HCEC 1CT (cell line): Measurements from ENCODE around the gene TSC1.
A peak's percentile ranks its signal among the peaks of the same experiment; 100 is the strongest.
"Not testable (repeated sequence)": the region's sequence is repeated elsewhere in the genome, so short reads cannot be mapped to it uniquely, and the experiment has no call there.

Experiments used
- DNase-seq: peaks from one replicate; pipeline ENCODE4 v3.0.0-alpha.2; 2017

The TSC1 gene

DNA sequence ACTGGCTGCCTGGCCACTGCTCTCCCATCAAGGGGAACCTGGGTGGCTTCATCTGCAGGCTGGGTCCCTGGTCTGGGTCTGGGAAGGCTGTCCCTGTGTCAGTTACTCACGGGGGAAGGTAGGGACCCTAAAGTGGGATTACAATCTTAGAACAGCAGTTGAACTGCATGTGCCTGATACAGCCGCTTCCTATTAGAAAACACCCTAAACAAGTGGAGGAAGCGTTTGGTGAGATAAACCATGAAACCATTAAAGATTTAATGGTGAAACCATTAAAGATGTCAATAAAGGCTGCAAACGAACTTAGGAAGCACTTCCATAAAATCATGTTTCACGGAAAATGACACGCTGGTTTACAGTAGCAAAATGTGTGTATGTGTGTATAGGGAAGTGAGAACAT is 31.5 kb upstream of the TSC1 start:
- DNase-seq, result no peak

DNA sequence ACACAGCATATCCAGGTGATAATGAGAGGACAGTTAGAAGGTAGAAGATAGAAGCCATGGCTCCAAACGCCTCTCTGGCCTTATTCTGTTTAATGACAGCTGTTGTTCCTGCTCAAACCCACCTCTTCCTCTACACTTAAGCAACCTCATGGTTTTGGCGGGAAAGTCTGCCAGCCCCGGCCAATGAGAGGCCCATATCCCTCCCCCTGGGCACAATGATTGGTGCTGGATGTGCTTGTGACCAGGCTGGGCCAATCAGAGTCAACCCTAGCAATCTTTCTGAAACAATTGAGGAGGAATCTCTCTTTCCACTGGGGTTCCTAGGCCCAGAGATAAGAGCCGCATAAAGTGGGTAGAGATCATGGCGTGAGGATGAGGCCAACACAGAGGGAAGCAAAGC is 29.3 kb upstream of the TSC1 start:
- DNase-seq, result no peak

DNA sequence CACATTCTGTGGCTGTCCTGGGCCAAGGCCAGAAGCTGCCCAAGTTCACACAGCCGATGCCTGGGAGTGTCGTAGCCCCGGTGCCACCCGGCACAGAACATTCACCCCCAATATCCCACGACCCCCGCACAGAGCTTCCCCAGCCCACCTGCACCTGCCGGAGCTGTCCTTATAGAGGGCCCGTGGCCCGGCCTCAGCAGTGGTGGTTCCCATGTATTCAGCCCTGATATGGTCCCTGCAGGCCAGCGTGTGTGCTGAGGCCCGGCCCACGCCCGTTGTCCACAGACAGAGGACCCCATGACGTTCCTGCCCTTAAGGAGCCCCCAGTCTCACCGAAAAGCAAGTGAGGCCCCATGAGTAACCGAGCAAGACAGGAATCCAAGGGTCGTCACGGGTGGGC is 28.8 kb upstream of the TSC1 start:
- DNase-seq, result no peak

DNA sequence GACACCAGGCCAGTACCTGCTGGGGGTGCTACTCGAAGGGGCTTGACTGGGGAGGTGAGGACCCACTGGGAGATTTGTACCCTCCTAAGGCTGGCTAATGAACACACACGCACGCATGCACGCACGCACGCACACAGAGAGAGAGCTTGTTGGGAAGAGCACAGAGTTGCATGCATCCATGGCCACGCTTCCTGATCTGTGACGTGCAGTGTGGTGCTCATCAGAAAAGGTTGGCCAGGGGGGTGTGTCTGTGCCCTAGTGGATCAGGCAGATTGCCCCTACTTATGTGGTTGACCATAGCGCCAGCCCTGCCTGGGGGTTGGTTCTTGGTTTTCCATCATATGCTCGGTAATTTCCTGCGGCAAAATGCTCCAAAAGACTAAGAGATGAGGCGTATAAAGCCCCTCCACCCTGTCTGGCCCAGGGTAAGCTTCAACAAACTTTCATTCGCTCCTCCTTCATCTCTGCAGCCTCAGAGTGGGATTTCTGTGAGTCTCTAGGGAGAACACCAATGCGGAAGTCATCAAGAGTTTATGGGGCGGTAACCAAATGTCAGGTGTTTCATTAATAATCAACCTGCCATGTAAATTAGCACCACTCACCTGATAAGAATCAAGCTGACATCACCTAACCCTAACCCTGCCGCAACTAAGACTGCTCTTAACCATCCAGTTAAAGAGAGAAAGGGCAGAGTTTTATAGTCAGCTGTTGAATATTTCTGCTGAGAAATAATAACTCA is 26.1 kb upstream of the TSC1 start:
- DNase-seq, result no peak

DNA sequence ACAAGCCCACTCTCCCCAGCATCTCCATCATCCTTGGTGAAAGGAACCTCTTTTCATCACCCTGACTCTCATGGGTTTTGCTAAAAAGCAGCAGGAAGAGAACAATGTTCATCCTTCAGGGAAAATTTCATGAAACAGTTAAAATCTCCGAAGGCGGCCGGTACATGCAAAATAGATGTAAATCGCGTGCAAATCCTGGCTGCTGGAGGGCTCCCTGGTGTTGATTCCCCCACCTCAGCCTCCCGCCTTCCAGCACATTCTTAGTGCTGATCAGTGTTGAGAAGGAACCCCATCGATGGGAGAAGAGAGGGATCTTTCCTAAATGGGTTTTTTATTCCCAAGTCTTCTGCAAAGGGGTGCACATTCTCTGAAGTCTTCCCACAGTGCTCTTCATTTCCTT is 25.4 kb upstream of the TSC1 start:
- no peak for DNase-seq

DNA sequence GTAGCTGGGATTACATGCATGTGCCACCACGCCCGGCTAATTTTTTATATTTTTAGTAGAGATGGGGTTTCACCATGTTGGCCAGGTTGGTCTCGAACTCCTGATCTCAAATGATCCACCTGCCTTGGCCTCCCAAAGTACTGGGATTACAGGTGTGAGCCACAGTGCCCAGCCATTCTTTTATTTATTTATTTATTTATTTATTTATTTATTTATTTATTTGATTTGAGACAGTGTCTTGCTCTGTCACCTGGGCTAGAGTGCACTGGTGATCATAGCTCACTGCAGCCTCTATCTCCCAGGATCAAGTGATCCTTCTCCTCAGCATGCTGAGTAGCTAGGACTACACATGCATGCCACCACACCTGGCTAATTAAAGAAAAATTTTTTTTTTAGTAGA is 23.5 kb upstream of the TSC1 start:
- DNase-seq, result not testable (repeated sequence)

DNA sequence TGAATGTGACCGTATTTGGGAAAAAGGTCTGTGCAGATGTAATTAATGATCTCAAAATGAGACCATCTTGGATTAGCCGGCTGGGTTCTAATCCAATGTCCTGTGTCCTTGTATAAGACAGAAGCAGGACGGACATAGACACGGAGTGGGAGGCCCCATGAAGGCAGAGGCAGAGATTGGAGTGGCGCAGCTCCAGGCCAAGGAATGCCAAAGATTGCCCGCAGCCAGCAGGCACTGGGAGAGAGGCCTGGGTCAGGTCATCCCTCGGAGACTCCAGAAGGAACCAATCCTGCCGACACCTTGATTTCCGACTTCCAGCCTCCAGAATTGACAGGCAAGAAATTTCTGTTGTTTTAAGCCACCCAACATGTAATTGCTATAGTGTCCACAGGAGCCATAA is 21.1 kb upstream of the TSC1 start:
- no peak for DNase-seq

DNA sequence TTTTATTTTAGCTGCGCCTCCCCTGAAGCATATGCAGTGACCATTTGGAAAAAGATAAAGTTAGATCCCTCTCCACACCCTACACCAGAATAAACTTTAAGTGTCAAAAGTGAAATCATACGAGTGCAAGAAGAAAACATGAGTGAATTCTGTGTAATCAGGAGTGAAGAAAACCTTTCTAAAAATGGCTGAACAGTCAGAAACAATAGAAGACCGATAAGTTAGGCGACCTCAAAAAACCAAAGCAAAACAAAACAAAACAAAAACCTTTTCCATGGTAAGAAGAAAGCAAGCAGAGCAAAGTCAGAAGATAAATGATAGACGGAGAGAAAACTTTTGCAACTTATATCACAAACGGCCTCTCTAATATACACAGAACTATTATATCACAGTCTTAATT is 16.6 kb upstream of the TSC1 start:
- DNase-seq, result no peak

DNA sequence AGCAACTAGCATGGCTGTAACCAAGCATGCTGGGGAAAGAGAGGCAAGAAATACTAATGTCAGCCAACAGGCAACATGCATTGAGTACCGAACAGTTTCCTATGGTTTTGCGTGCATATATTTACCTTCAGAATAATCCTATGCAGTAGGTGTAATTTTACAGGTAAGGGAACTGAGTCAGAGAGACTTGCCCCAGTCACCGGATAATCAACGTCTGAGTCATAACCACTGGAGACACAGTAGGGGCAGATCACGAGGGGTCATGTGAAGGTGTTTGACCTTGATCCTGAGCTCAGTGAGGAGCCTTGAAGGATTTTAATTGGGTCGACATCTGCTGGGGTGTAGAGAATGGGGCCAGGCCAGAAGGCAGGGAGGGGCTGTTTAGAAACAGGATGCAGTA is 13.4 kb upstream of the TSC1 start:
- DNase-seq, result no peak

DNA sequence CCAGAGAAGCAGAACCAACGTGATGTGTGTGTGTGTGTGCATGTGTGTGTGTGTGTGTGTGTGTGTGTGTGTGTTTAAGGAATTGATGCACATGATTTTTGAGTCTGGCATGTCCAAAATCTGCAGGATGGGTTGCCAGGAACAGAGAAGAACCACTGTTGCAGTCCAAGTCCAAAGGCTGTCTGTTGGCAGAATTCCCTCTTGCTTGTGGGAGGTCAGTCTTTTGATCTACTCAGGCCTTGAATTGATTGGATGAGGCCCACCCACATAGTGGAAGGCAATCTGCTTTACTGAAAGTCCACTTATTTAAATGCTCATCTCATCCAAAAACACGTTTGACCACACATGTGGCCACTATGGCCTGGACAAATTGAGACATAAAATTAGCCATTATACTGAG is 11.4 kb upstream of the TSC1 start:
- no peak for DNase-seq

DNA sequence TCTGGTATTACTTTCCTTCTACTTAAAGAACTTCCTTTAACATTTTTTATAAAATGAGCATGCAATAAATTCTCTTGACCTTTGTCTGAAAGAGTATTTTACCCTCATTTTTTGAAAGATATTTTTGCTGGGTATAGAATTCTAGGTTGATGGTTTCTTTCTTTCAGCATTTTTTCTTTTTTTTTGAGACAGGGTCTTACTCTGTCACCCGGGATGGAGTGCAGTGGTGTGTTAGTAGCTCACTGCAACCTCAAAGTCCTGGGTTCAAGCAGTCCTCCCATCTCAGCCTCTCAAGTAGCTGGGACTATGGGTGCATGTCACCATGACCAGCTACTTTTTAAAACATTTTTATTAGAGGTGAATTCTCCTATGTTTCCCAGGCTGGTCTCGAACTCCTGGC is 10.7 kb upstream of the TSC1 start:
- no peak for DNase-seq

DNA sequence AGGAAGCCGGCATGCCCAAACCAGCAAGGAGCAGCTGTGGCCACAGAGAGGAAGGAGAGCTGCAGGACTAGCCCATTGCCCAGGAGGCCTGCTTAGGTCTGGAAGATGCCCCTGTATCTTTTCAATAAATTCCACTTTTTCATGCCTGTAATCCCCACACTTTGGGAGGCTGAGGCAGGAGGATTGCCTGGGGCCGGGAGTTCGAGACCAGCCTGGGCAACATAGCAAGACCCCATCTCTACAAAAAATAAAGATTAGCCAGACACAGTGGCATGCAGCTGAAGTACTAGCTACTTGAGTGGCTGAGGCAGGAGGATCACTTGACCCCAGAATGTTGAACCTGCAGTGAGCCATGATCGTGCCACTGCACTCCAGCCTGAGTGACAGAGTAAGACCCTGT is 5.3 kb upstream of the TSC1 start:
- DNase-seq, result no peak

DNA sequence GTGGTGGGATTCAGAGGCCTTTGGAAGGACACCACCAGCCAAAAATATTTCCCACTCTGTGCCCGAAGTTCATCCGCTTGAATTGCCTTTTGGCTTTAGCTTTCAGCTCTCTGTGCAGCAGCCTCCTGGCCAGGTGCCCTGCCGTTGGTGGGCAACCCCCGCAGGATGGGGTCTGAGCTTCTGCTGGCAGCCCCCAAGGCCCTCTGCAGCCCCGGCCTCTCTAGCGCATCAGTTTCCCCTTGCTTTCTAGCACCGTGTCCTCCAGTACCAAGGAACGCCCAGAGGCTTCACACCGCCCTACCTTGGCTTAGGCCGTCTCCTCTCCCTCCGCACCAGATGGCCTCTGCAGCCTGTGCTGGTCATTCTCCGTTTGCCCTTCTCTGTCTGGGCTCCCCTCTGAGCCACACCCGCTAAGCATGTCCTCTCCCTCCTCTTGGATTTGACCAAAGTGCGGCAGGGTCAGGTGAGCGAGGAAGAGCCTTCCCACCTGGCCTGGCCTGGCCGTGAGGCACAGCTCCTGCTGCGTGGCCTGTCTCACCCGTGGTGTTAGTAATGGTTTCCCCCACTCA is 4.2 kb upstream of the TSC1 start:
- no peak for DNase-seq

DNA sequence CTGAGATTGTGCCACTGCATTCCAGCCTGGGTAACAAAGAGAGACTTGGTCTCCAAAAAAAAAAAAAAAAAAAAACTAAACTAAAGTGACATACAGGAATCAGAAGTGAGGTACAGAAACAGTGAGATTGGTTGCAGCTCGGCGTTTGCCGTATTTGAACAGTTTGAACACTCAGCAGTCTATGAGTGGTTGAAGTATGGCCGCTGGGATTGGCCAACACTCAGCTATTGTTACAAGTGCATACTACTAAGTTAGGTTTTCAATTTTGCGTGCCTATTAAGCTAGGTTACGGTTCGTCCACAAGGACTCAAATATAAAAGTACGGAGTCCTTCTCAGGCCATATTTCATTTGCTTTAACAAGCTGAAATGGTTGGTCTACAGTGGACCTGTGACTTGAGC is 3.3 kb upstream of the TSC1 start:
- no peak for DNase-seq

DNA sequence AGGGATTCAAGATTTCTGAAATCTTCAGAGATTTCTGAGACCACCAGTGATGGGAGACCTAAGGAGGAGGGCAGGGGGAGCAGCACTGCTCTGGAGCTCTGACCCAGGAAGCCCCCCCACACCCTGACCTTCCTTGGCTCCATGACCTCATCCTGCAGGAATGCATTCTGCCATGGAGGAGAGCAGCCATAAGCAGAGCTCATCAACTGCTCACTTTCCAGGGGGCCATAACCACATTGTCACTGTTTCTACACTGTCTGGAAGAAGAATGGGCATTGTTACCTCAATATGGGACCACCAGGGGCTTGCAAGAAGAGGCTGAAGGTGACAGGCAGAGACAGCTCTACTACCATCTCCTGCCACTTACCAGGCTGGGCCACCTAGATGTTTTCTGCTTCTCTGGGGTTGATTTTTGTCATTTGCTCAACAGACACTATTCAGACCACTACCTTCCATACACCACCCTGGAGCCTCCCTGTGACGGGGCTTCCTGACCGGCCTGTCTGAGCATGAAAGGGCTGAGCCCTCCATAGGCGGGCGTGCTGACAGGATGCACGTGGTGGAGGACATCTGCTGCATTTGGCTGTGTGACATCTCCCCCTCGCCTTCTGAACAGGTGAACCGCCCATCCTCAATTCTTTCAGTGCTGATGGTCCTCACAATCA is 2.3 kb upstream of the TSC1 start:
- DNase-seq, result peak; percentile 53

DNA sequence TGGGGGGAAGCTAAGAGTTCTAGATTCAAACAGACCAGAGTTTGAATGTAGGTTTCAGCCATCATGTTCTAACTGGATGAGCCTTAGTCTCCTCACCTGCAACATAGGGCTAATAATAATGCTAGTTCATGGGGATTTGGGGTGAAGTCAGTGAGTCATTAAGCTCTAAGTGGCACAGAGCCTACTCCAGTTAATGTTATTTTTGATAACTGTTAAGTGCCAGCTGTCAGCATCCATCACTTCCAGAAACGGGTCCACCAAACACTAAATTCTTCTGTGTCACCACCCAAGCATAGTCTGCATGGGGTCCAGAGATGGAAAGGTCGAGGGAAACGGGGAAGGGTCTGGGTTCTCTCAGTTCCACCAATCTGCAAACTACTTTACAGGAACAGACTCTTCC is 1.8 kb upstream of the TSC1 start:
- DNase-seq, result peak; percentile 26

DNA sequence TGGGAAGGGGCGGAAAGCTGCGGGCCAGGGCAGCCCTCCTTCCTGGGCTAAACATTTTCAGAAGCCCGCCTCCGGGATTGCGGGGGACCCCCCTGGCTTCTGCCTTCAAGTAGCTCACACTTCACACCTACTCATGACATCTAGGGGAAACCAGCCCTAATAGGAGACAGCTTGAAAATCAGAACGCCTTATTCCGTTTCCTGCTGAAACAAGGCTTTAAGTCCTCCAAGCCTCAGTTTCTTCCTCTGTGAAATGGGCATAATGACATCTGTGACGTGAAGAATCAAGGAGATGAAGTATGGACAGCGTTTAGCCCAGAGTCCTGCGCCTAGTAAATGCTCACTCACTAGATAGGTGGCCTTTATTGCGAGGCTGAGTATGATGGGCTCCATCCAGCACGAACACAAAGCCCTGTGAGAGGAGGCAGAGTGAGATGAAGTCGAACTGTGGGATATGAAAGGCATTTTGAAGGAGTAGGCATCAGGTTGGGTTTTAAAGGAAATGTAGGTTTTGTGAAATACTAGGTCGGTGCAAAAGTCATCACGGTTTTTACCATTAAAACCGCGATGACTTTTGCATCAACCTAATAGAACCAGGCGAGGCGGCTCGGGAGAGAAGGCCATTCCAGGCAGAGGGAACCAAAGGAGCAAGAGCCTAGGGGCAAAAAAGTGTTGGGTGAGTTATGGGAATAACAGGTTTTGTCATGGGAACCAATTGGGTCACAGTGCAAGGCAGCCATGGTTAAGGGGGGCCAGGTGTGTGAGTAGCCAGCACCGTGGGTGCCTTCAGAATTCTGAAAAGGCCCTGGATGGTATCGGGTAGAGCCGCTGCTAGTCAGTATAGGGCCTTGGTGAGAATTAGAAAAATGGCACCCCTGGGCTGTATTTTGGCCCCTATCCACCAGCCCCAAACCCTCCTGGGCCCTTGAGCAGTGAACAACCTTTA is 1.0 kb upstream of the TSC1 start:
- DNase-seq, result no peak

DNA sequence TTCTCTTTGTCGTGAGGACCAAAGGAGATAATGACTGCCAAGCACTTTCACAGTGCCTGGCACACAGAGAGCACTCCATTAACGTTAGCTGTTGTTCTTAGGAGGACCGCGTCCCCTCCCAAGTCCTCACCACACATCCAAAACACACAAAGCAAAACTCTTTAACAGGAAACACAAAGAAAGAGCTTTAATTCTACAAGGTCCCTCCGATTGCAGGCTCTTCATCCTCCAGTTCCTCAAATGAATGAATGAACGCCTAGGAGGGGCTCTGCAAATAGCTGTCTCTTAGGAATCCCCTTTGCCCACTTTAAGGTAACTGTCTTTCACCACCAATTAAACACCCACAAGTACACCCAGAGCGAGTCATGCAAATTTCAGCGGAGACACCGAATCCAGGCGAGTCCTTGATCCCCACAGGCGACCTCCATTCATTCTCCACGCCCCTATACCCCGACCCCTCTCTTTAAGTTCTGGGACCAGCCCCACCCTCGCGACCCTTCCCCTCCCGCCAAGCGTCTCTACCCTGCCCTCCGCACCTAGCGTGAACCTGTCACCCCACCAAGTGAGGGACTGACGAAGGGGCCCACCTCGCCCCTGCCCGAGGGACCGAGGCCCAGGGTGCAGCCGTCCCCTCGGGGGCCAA is 644 bp downstream of the TSC1 start:
- no peak for DNase-seq

DNA sequence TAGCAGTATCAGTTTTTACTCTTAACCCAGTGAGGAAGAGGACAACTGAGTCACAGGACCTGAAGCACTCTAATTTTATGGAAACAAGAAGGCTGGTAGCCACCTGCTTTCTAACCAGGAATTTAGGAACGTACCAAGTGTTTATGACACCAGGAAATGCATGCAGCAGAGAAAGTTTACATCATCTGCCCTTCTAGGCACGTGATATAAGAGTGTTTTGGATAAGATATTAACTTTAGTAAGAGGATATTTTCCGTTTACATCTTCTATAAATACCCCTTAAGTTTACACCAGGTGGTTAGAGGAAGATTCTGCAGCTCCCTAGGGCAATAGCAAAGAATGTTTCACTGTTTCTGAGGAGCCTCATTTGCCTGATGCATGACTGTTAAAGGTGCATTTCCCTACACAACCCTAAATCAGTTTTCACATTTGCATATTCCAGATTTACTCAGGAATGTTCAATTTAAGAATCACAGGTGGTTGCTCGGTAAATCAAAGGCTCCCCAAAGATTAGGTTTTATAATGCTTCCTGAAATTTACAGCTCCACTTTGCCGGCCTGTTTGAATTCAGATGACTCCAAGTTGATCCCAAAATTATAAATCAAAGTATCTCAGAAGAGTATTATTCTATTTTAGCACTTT is 1.8 kb downstream of the TSC1 start:
- DNase-seq, result peak; percentile 26

DNA sequence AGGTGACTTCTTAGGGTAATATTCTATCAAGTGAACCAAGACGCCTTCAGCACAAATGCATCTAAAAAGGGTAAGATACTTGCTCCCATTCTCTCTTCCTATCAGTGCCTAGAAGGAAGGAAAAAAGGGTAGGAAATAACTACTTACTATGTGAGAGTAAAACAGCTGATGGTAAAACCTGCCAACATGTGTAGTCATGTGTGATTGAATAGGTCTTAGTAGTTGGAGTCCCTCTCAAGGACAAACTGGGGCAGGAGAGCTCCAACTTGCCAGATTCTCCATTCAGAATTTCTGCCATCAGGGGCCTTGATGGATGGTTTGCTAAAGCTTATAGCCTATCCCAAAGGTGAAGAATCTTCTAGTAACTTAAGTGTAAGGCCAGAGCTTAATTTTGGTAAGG is 5.2 kb downstream of the TSC1 start:
- DNase-seq, result no peak

DNA sequence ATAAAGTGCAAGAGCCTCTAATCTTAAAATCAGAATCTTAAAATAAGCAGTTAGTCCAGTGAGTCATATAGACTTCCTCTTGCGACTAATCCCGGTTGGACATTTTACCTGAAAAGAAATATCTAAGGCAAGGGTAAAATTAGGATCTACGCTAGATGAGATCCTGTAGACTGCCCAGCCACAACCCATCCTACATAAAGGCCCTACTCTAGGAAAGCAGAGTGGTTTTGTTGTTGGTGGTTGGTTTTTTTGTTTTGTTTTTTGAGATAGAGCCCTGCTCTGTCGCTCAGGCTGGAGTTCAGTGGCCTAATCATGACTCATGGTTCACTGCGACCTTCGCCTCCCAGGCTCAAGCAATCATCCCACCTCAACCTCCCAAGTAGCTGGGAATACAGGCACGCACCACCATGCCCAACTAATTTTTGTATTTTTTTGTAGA is 6.9 kb downstream of the TSC1 start:
- peak; percentile 22 for DNase-seq

DNA sequence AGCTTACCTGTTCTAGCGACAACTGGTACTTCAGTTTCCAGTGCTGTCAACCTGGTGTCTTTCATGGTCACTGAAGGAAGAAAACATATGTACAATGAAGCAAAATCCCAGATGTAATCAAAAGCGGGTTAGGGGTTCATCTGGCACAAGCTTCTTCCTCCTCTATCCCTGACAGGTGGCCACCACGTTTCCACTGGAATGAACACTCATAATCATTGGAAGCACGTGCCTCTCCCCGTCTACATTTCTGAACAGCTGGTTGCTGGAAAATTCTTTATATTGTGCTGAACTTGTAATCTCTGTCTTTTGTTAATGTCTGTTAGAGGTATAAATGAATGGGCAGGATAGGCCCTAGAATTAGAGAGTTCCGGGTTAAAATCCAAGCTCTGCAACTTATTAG is 9.4 kb downstream of the TSC1 start:
- DNase-seq, result no peak
